C4-2B (cell line): ENCODE results near the gene SAMMSON.

Source experiments
- H3K27ac ChIP-seq: fragments of 450-650 bp; 2 replicates; pipeline ENCODE4 v1.5.1; 2017
- CTCF ChIP-seq: fragments of 450-650 bp; conservative IDR thresholded peaks from 2 replicates; pipeline ENCODE4 v1.5.1; 2017; ENCODE audit warnings: mild to moderate bottlenecking
- ZFX ChIP-seq: fragments of 450-650 bp; IDR thresholded peaks from 2 replicates; pipeline ENCODE4 v1.6.1; 2017

SAMMSON gene

GRCh38 chr3:70108072-70108471, 108.5 kb downstream of the SAMMSON start:
- TF ChIP-seq ZFX (no peak), CTCF (peak; percentile 67)
- H3K27ac ChIP-seq, result no peak overlapping the region

GRCh38 chr3:70108546-70108945, 109.0 kb downstream of the SAMMSON start:
- TF ChIP-seq CTCF (no peak), ZFX (no peak)
- H3K27ac ChIP-seq, result no peak overlapping the region

- no peak overlapping the region for H3K27ac ChIP-seq
- no peak for TF ChIP-seq CTCF
- no peak for TF ChIP-seq ZFX
These were observed 110.5 kb downstream of the SAMMSON start for GRCh38 chr3:70110066-70110465.

- no peak overlapping the region for H3K27ac ChIP-seq
- TF ChIP-seq ZFX (no peak), CTCF (no peak)
These were observed 111.9 kb downstream of the SAMMSON start for GRCh38 chr3:70111411-70111810.

GRCh38 chr3:70112751-70113150, 113.2 kb downstream of the SAMMSON start:
- H3K27ac ChIP-seq, result no peak overlapping the region
- TF ChIP-seq CTCF, result no peak
- TF ChIP-seq ZFX, result no peak

- TF ChIP-seq CTCF (no peak), ZFX (no peak)
- no peak overlapping the region for H3K27ac ChIP-seq
These were observed 114.9 kb downstream of the SAMMSON start for GRCh38 chr3:70114431-70114830.

GRCh38 chr3:70119879-70120278, 120.3 kb downstream of the SAMMSON start:
- TF ChIP-seq CTCF (no peak), ZFX (no peak)

More at GRCh38 chr3:70119879-70120278, 120.3 kb downstream of the SAMMSON start:
- no peak overlapping the region for H3K27ac ChIP-seq
